Aorta (tissue), 5 donors: ENCODE results near the gene HSPA12A. TPM values are rescaled to one million over a fixed set of nuclear protein-coding genes. Genes with fewer than 3 reads are reported as not detected.

Experiments
- ATAC-seq: fragments of 200-7000 bp; cut with Tn5 transposase; one replicate; pipeline ENCODE4 v1.9.1; 2022; ENCODE audit warnings: moderate library complexity; ENCODE audit not compliant: low FRiP score
- DNase-seq, 2 donors: peaks; one replicate each; pipeline ENCODE4 v3.0.0-alpha.2; 2020
- H3K27ac ChIP-seq, 2 donors: one replicate each; pipeline ENCODE4 v1.5.1; 2013; ENCODE audit warnings: low read length in 2 of 2, mild to moderate bottlenecking in 2 of 2, moderate library complexity in 2 of 2, control low read depth in 1 of 2, inconsistent platforms in 1 of 2, low read depth in 1 of 2
- H3K27me3 ChIP-seq, 2 donors: one replicate each; pipeline ENCODE4 v1.6.1; 2013; ENCODE audit warnings: control low read depth in 1 of 2, low read length in 1 of 2, mild to moderate bottlenecking in 1 of 2, moderate library complexity in 1 of 2; ENCODE audit not compliant: insufficient read depth in 2 of 2, control insufficient read depth in 1 of 2
- H3K36me3 ChIP-seq, 2 donors: one replicate each; pipeline ENCODE4 v1.6.1; 2013; ENCODE audit warnings: control low read depth in 1 of 2, low read length in 1 of 2, mild to moderate bottlenecking in 1 of 2; ENCODE audit not compliant: insufficient read depth in 2 of 2, control insufficient read depth in 1 of 2
- H3K4me1 ChIP-seq, 2 donors: one replicate each; pipeline ENCODE4 v1.6.1; 2013; ENCODE audit warnings: low read length in 2 of 2, control low read depth in 1 of 2, mild to moderate bottlenecking in 1 of 2, moderate library complexity in 1 of 2; ENCODE audit not compliant: insufficient read depth in 2 of 2, control insufficient read depth in 1 of 2
- H3K4me3 ChIP-seq, 2 donors: one replicate each; pipeline ENCODE4 v1.5.1; 2013; ENCODE audit warnings: low read length in 2 of 2, control low read depth in 1 of 2, mild to moderate bottlenecking in 1 of 2
- H3K9me3 ChIP-seq: one replicate; pipeline ENCODE4 v1.6.1; 2013; ENCODE audit warnings: mild to moderate bottlenecking, low read length; ENCODE audit not compliant: control insufficient read depth
- WGBS, 2 donors: extraction: QIAGEN DNeasy Blood & Tissue Kit; methylation state at CpG; one replicate each; pipeline ENCODE4 v1.1.7; 2013; 5-methylcytosine and 5-hydroxymethylcytosine counted together
- intact Hi-C, 2 donors: fragments of 100-400 bp; cut with DNase I; formaldehyde crosslinking; loops; one replicate each; pipeline versions ENCODE4 v1.14.2 to v1.15.0; 2022
- polyA plus RNA-seq, 2 donors: library from polyadenylated mRNA; stranded (reverse); fragments of 200-250 nt; gene quantifications; one replicate each; pipeline ENCODE4 v1.2.3, GENCODE V29; 2013
- total RNA-seq, 2 donors: library from RNA; stranded (reverse); fragmentation: NEBNext Ultra II Directional; extraction: Animal tissue kit (Norgen Biotek cat#: 25700); gene quantifications; one replicate each; pipeline ENCODE4 v1.2.1, GENCODE V29; 2021
- donor health status: healthy with polysubstance abuse.
- donor health status: Bipolar disorder and iron deficiency.
- donor health status: DM: no; HTN: no; CAD: no.
- donor health status: DM: no; HTN: no; CAD: no.
- donor health status: DM: yes; HTN: yes; CAD: no.

Gene HSPA12A
- total and polyA plus RNA-seq, 4 donors, result 2.3 to 25.7 (median 10.2) TPM

GRCh38 chr10:116784035-116784434, 41.7 kb upstream of the HSPA12A start:
- Histone ChIP-seq H3K36me3 (no peaks in the 10 kb centered on the region), H3K27ac (no peak overlapping the region), H3K4me1 (no peaks in the 10 kb centered on the region), H3K9me3 (no peaks in the 10 kb centered on the region), H3K4me3 (no peak overlapping the region), H3K27me3 (no peaks in the 10 kb centered on the region)
- WGBS, 2 donors, result 95 to 97% methylated on average over 3 of the region's 3 CpGs
- no peak for ATAC-seq
- intact Hi-C loops, result no loop called here
- DNase-seq, result no peak

GRCh38 chr10:116783011-116783655, 40.8 kb upstream of the HSPA12A start:
- no peaks in the 10 kb centered on the region for H3K36me3 ChIP-seq
- DNase-seq (no peak), ATAC-seq (no peak)
- H3K27ac ChIP-seq, result no peak overlapping the region
- H3K4me3 ChIP-seq, result no peak overlapping the region
- WGBS, 2 donors, result 50 to 54% methylated on average over 13 of the region's 13 CpGs
- intact Hi-C loops, result no loop called here
- no peaks in the 10 kb centered on the region for H3K9me3 ChIP-seq
- no peaks in the 10 kb centered on the region for H3K27me3 ChIP-seq
- no peaks in the 10 kb centered on the region for H3K4me1 ChIP-seq

- Histone ChIP-seq H3K9me3 (no peaks in the 10 kb centered on the region), H3K36me3 (no peaks in the 10 kb centered on the region), H3K4me1 (no peaks in the 10 kb centered on the region), H3K27me3 (no peaks in the 10 kb centered on the region), H3K4me3 (no peak overlapping the region), H3K27ac (no peak overlapping the region)
- intact Hi-C loops, result no loop called here
- ATAC-seq (no peak), DNase-seq (no peak)
- 89 to 90% methylated on average over 7 of the region's 7 CpGs for WGBS, 2 donors
Measured at GRCh38 chr10:116781370-116781884, 39.1 kb upstream of the HSPA12A start.

- Histone ChIP-seq H3K4me3 (no peak overlapping the region), H3K4me1 (no peaks in the 10 kb centered on the region), H3K27me3 (no peaks in the 10 kb centered on the region), H3K27ac (no peak overlapping the region), H3K9me3 (no peaks in the 10 kb centered on the region), H3K36me3 (no peaks in the 10 kb centered on the region)
- WGBS, 2 donors, result 97 to 98% methylated on average over 3 of the region's 3 CpGs
- DNase-seq (no peak), ATAC-seq (no peak)
- intact Hi-C loops, result no loop called here
Measured at GRCh38 chr10:116780691-116781205, 38.4 kb upstream of the HSPA12A start.

GRCh38 chr10:116779076-116779687, 36.8 kb upstream of the HSPA12A start:
- no peaks in the 10 kb centered on the region for H3K4me1 ChIP-seq
- DNase-seq, result no peak

GRCh38 chr10:116777006-116777405, 34.6 kb upstream of the HSPA12A start:
- Histone ChIP-seq H3K27ac (no peak overlapping the region), H3K27me3 (no peaks in the 10 kb centered on the region), H3K4me3 (no peak overlapping the region), H3K36me3 (no peaks in the 10 kb centered on the region), H3K4me1 (no peaks in the 10 kb centered on the region), H3K9me3 (no peaks in the 10 kb centered on the region)
- intact Hi-C loops, result no loop called here
- 79 to 80% methylated on average over 8 of the region's 8 CpGs for WGBS, 2 donors
- ATAC-seq, result no peak
- DNase-seq, result no peak

More at GRCh38 chr10:116779076-116779687, 36.8 kb upstream of the HSPA12A start:
- no peak for ATAC-seq
- 86 to 87% methylated on average over 16 of the region's 16 CpGs for WGBS, 2 donors
- Histone ChIP-seq H3K36me3 (no peaks in the 10 kb centered on the region), H3K9me3 (no peaks in the 10 kb centered on the region), H3K27ac (no peak overlapping the region), H3K27me3 (no peaks in the 10 kb centered on the region), H3K4me3 (no peak overlapping the region)
- intact Hi-C loops, result no loop called here

- H3K27me3 ChIP-seq, result no peaks in the 10 kb centered on the region
- H3K9me3 ChIP-seq, result no peaks in the 10 kb centered on the region
- intact Hi-C loops, result no loop called here
- 87 to 90% methylated on average over 15 of the region's 15 CpGs for WGBS, 2 donors
- no peaks in the 10 kb centered on the region for H3K4me1 ChIP-seq
- H3K36me3 ChIP-seq, result no peaks in the 10 kb centered on the region
- no peak overlapping the region for H3K4me3 ChIP-seq
- no peak overlapping the region for H3K27ac ChIP-seq
- no peak for DNase-seq
- no peak for ATAC-seq
Measured at GRCh38 chr10:116775488-116776400, 33.4 kb upstream of the HSPA12A start.

GRCh38 chr10:116774728-116775151, 32.4 kb upstream of the HSPA12A start:
- Histone ChIP-seq H3K36me3 (no peaks in the 10 kb centered on the region), H3K4me1 (no peaks in the 10 kb centered on the region), H3K9me3 (no peaks in the 10 kb centered on the region), H3K27me3 (no peaks in the 10 kb centered on the region), H3K27ac (no peak overlapping the region), H3K4me3 (no peak overlapping the region)
- 40 to 43% methylated on average over 6 of the region's 6 CpGs for WGBS, 2 donors
- DNase-seq, result no peak
- ATAC-seq, result no peak
- intact Hi-C loops, result no loop called here
